Measurements from ENCODE around the gene ERI3.

ERI3 gene

DNA sequence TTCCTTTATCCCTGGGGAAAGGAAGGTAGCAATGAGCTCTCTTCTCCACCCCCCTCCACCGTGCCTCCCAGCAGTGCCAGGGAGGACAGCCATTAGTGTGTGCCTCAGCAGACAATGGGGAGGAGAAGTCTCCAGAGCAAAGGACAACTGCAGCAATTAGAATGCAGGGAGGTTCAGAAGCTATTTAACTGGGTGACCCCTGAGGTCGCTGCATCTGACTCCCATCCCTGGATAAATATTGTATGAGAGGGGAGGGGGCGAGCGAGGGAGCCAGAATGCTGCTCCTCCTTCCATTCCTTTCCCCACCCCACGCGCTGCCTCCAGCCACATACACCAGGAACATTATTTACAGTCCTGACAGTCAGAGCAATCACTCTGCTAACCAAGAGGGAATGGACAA is 59.0 kb downstream of the ERI3 start:
- Histone ChIP-seq H4K20me1 (ENCODE audit: low read depth, low read length) (no peaks in the 10 kb centered on the region), H2AFZ (ENCODE audit: low read depth, low read length, severe bottlenecking) (no peak overlapping the region), H3K27me3 (ENCODE audit: low read length) (no peaks in the 10 kb centered on the region), H3K79me2 (ENCODE audit: insufficient read depth, low read length) (no peaks in the 10 kb centered on the region), H3K9ac (ENCODE audit: low read length) (no peak overlapping the region), H3K9me2 (replicated peaks; ENCODE audit: insufficient read depth, low read length) (no peaks in the 10 kb centered on the region), H3K4me2 (ENCODE audit: low read depth, low read length, poor library complexity, severe bottlenecking) (no peak overlapping the region), H3K27ac (ENCODE audit: low read depth, low read length) (no peak overlapping the region), H3K9me3 (ENCODE audit: insufficient read depth, low read length) (no peaks in the 10 kb centered on the region), H3F3A (ENCODE audit: insufficient read depth) (no peaks in the 10 kb centered on the region), H3K4me3 (ENCODE audit: insufficient read depth, low read length, poor library complexity, severe bottlenecking) (no peak overlapping the region), H3K36me3 (ENCODE audit: low read length) (no peaks in the 10 kb centered on the region)
- TF ChIP-seq EZH2phosphoT487 (conservative IDR thresholded peaks at IDR 0.05; ENCODE audit: low read length) = no peak
- TF ChIP-seq, protein P1, sequence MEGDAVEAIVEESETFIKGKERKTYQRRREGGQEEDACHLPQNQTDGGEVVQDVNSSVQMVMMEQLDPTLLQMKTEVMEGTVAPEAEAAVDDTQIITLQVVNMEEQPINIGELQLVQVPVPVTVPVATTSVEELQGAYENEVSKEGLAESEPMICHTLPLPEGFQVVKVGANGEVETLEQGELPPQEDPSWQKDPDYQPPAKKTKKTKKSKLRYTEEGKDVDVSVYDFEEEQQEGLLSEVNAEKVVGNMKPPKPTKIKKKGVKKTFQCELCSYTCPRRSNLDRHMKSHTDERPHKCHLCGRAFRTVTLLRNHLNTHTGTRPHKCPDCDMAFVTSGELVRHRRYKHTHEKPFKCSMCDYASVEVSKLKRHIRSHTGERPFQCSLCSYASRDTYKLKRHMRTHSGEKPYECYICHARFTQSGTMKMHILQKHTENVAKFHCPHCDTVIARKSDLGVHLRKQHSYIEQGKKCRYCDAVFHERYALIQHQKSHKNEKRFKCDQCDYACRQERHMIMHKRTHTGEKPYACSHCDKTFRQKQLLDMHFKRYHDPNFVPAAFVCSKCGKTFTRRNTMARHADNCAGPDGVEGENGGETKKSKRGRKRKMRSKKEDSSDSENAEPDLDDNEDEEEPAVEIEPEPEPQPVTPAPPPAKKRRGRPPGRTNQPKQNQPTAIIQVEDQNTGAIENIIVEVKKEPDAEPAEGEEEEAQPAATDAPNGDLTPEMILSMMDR (IDR thresholded peaks at IDR 0.05; ENCODE audit: insufficient read depth, low read length, poor library complexity, severe bottlenecking) = no peak

- Histone ChIP-seq H3K36me3 (ENCODE audit: low read length) (no peaks in the 10 kb centered on the region), H3K79me2 (ENCODE audit: insufficient read depth, low read length) (no peaks in the 10 kb centered on the region), H4K20me1 (ENCODE audit: low read depth, low read length) (no peaks in the 10 kb centered on the region), H2AFZ (ENCODE audit: low read depth, low read length, severe bottlenecking) (no peak overlapping the region), H3K9ac (ENCODE audit: low read length) (no peak overlapping the region), H3K27me3 (ENCODE audit: low read length) (no peaks in the 10 kb centered on the region), H3K4me2 (ENCODE audit: low read depth, low read length, poor library complexity, severe bottlenecking) (no peak overlapping the region), H3K9me2 (replicated peaks; ENCODE audit: insufficient read depth, low read length) (no peaks in the 10 kb centered on the region), H3K27ac (ENCODE audit: low read depth, low read length) (no peak overlapping the region), H3K9me3 (ENCODE audit: insufficient read depth, low read length) (no peaks in the 10 kb centered on the region), H3F3A (ENCODE audit: insufficient read depth) (no peaks in the 10 kb centered on the region), H3K4me3 (ENCODE audit: insufficient read depth, low read length, poor library complexity, severe bottlenecking) (no peak overlapping the region)
- no peak for TF ChIP-seq EZH2phosphoT487 (conservative IDR thresholded peaks at IDR 0.05; ENCODE audit: low read length)
- TF ChIP-seq, protein P1 (IDR thresholded peaks at IDR 0.05; ENCODE audit: insufficient read depth, low read length, poor library complexity, severe bottlenecking) = no peak
These were observed 60.5 kb downstream of the ERI3 start for GRCh38 chr1:44294588-44295007.

GRCh38 chr1:44293761-44294315 is 61.2 kb downstream of the ERI3 start:
- no peak overlapping the region for H3K27ac ChIP-seq (ENCODE audit: low read depth, low read length)
- H3K27me3 ChIP-seq (ENCODE audit: low read length) = no peaks in the 10 kb centered on the region
- H3K79me2 ChIP-seq (ENCODE audit: insufficient read depth, low read length) = no peaks in the 10 kb centered on the region
- no peak overlapping the region for H3K9ac ChIP-seq (ENCODE audit: low read length)
- no peak overlapping the region for H3K4me2 ChIP-seq (ENCODE audit: low read depth, low read length, poor library complexity, severe bottlenecking)
- H3K9me3 ChIP-seq (ENCODE audit: insufficient read depth, low read length) = no peaks in the 10 kb centered on the region
- H3K9me2 ChIP-seq (replicated peaks; ENCODE audit: insufficient read depth, low read length) = no peaks in the 10 kb centered on the region
- H3F3A ChIP-seq (ENCODE audit: insufficient read depth) = no peaks in the 10 kb centered on the region
- no peak overlapping the region for H3K4me3 ChIP-seq (ENCODE audit: insufficient read depth, low read length, poor library complexity, severe bottlenecking)
- H3K36me3 ChIP-seq (ENCODE audit: low read length) = no peaks in the 10 kb centered on the region
- TF ChIP-seq, protein P1 (IDR thresholded peaks at IDR 0.05; ENCODE audit: insufficient read depth, low read length, poor library complexity, severe bottlenecking) = no peak
- no peaks in the 10 kb centered on the region for H4K20me1 ChIP-seq (ENCODE audit: low read depth, low read length)
- no peak overlapping the region for H2AFZ ChIP-seq (ENCODE audit: low read depth, low read length, severe bottlenecking)

All from SU-DHL-6 (cell line).